Measurements from ENCODE around the gene UNCX.
"Not testable (repeated sequence)": the region's sequence is repeated elsewhere in the genome, so short reads cannot be mapped to it uniquely, and the experiment has no call there.

The UNCX gene

GRCh38 chr7:1256621-1257020, 23.9 kb downstream of the UNCX start:
- CTCF ChIA-PET, result interaction anchor here (1.7 kb wide), 1 partner anchor 30 kb away, joined by 8 read pairs; no protein-coding TSS in a partner anchor
- no peak overlapping the region for H3K4me3 ChIP-seq (ENCODE audit: low read depth, low read length)
- POLR2A ChIA-PET, result no interaction called here

GRCh38 chr7:1257221-1257620, 24.5 kb downstream of the UNCX start:
- CTCF ChIA-PET, result interaction anchor here (1.7 kb wide), 1 partner anchor 31 kb away, joined by 8 read pairs; no protein-coding TSS in a partner anchor
- POLR2A ChIA-PET, result no interaction called here
- DNase-seq (ENCODE audit: low read depth, low spot score), result no peak
- TF ChIP-seq CTCF (IDR thresholded peaks at IDR 0.05; ENCODE audit: insufficient read depth, low read length, missing control alignments), result no peak
- no peak overlapping the region for H3K4me3 ChIP-seq (ENCODE audit: low read depth, low read length)

More at GRCh38 chr7:1256621-1257020, 23.9 kb downstream of the UNCX start:
- TF ChIP-seq CTCF (IDR thresholded peaks at IDR 0.05; ENCODE audit: insufficient read depth, low read length, missing control alignments), result no peak
- DNase-seq (ENCODE audit: low read depth, low spot score), result no peak

- ChIA-PET CTCF (no interaction called here), POLR2A (no interaction called here)
- DNase-seq (ENCODE audit: low read depth, low spot score), result no peak
Observed at GRCh38 chr7:1257863-1258262, 25.2 kb downstream of the UNCX start.

GRCh38 chr7:1259621-1260243, 27.1 kb downstream of the UNCX start:
- TF ChIP-seq CTCF (IDR thresholded peaks at IDR 0.05; ENCODE audit: insufficient read depth, low read length, missing control alignments), result no peak
- no peak for DNase-seq (ENCODE audit: low read depth, low spot score)
- ChIA-PET POLR2A (no interaction called here), CTCF (no interaction called here)
- H3K4me3 ChIP-seq (ENCODE audit: low read depth, low read length), result no peak overlapping the region

More at GRCh38 chr7:1257863-1258262, 25.2 kb downstream of the UNCX start:
- TF ChIP-seq CTCF (IDR thresholded peaks at IDR 0.05; ENCODE audit: insufficient read depth, low read length, missing control alignments), result no peak
- H3K4me3 ChIP-seq (ENCODE audit: low read depth, low read length), result no peak overlapping the region

GRCh38 chr7:1260244-1260635, 27.6 kb downstream of the UNCX start:
- ChIA-PET POLR2A (no interaction called here), CTCF (no interaction called here)
- no peak for TF ChIP-seq CTCF (IDR thresholded peaks at IDR 0.05; ENCODE audit: insufficient read depth, low read length, missing control alignments)
- no peak for DNase-seq (ENCODE audit: low read depth, low spot score)
- H3K4me3 ChIP-seq (ENCODE audit: low read depth, low read length), result no peak overlapping the region

GRCh38 chr7:1261036-1261435, 28.4 kb downstream of the UNCX start:
- H3K4me3 ChIP-seq (ENCODE audit: low read depth, low read length); POLR2A ChIA-PET; CTCF ChIA-PET; DNase-seq (ENCODE audit: low read depth, low spot score): not testable (repeated sequence)

- CTCF ChIA-PET, result interaction anchor here (1.4 to 1.6 kb wide), 2 partner anchors 15 to 37 kb away, joined by 5 to 6 read pairs; no protein-coding TSS in a partner anchor
- DNase-seq (ENCODE audit: low read depth, low spot score), result no peak
- POLR2A ChIA-PET, result no interaction called here
- no peak for TF ChIP-seq CTCF (IDR thresholded peaks at IDR 0.05; ENCODE audit: insufficient read depth, low read length, missing control alignments)
- no peak overlapping the region for H3K4me3 ChIP-seq (ENCODE audit: low read depth, low read length)
Observed at GRCh38 chr7:1262441-1262840, 29.8 kb downstream of the UNCX start.

Measured in AG04449 (cell line).